Stimulated activated CD4-positive, alpha-beta T cell treated with anti-CD3 and anti-CD28 coated beads, TNF-alpha, amount 100 ng/mL, for 1 hour (primary cell): ENCODE measurements around the gene SLC49A3.
"Not testable (repeated sequence)": the region's sequence is repeated elsewhere in the genome, so short reads cannot be mapped to it uniquely, and the experiment has no call there.

Experiments used
- DNase-seq, 3 donors: peaks; one replicate each; pipeline ENCODE4 v3.0.0-alpha.2; 2020; ENCODE audit warnings: low read depth in 3 of 3, low spot score in 1 of 3

The SLC49A3 gene

GRCh38 chr4:654871-655463 is 34.0 kb downstream of the SLC49A3 start:
- no peak for DNase-seq

GRCh38 chr4:654503-654845 is 34.5 kb downstream of the SLC49A3 start:
- DNase-seq, result no peak

- DNase-seq, result no peak
These were observed 35.0 kb downstream of the SLC49A3 start for GRCh38 chr4:653831-654502.

- no peak for DNase-seq
These were observed 35.7 kb downstream of the SLC49A3 start for GRCh38 chr4:653080-653821.

- DNase-seq, result no peak
These were observed 36.9 kb downstream of the SLC49A3 start for GRCh38 chr4:651884-652642.

GRCh38 chr4:650951-651883 is 37.7 kb downstream of the SLC49A3 start:
- DNase-seq, result no peak

- DNase-seq, result no peak
These were observed 38.5 kb downstream of the SLC49A3 start for GRCh38 chr4:650461-650860.

GRCh38 chr4:649751-650310 is 39.1 kb downstream of the SLC49A3 start:
- no peak for DNase-seq

- no peak for DNase-seq
These were observed 39.7 kb downstream of the SLC49A3 start for GRCh38 chr4:649293-649625.

GRCh38 chr4:648579-649292 is 40.2 kb downstream of the SLC49A3 start:
- no peak for DNase-seq

GRCh38 chr4:647481-647880 is 41.5 kb downstream of the SLC49A3 start:
- no peak for DNase-seq

GRCh38 chr4:646460-646859 is 42.5 kb downstream of the SLC49A3 start:
- DNase-seq, result peak in 1 of 3 donors; percentile 17

- DNase-seq, result not testable (repeated sequence)
These were observed 46.6 kb downstream of the SLC49A3 start for GRCh38 chr4:642366-642765.

- no peak for DNase-seq
These were observed 51.2 kb downstream of the SLC49A3 start for GRCh38 chr4:637536-638280.

- no peak for DNase-seq
These were observed 52.3 kb downstream of the SLC49A3 start for GRCh38 chr4:636628-637159.

- no peak for DNase-seq
These were observed 52.9 kb downstream of the SLC49A3 start for GRCh38 chr4:635851-636627.

- DNase-seq, result not testable (repeated sequence)
These were observed 53.7 kb downstream of the SLC49A3 start for GRCh38 chr4:635066-635835.
